ENCODE measurements around the gene NPTX1.

The NPTX1 gene

DNA sequence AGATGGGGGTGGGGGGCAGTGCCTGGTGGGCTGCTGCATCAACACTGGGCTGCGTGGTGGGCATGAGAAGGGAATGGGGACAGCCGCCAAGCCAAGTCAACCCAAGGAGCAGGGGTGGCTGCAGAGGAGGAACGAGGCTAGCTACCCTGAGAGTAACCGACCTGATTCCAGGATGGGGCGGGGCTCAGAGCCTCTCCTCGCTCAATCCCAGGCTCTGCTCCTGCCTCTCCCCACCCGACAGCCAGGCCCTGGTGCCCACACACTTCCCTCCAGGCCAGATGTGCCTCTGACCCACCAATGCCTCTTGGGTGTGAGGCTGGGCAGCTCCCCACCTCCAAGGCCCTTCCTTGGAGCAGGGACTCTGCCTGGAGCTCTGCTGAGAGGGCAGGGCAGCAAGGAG is 2.7 kb downstream of the NPTX1 start:
- Histone ChIP-seq H3K4me1 (no peaks in the 10 kb centered on the region), H3K27ac (no peak overlapping the region), H3K79me2 (no peaks in the 10 kb centered on the region), H3K4me2 (ENCODE audit: low read length) (no peak overlapping the region), H3K9me3 (ENCODE audit: control insufficient read depth, low read length) (no peaks in the 10 kb centered on the region), H2AFZ (no peak overlapping the region), H3K27me3 (ENCODE audit: control insufficient read depth, insufficient read depth, low read length) (peaks cover 24% of the 10 kb centered on the region), H3K36me3 (ENCODE audit: control insufficient read depth, insufficient read depth, low read length) (no peaks in the 10 kb centered on the region), H3K4me3 (ENCODE audit: low read depth, low read length) (no peak overlapping the region), H3K9ac (no peak overlapping the region)
- TF ChIP-seq, protein P1, sequence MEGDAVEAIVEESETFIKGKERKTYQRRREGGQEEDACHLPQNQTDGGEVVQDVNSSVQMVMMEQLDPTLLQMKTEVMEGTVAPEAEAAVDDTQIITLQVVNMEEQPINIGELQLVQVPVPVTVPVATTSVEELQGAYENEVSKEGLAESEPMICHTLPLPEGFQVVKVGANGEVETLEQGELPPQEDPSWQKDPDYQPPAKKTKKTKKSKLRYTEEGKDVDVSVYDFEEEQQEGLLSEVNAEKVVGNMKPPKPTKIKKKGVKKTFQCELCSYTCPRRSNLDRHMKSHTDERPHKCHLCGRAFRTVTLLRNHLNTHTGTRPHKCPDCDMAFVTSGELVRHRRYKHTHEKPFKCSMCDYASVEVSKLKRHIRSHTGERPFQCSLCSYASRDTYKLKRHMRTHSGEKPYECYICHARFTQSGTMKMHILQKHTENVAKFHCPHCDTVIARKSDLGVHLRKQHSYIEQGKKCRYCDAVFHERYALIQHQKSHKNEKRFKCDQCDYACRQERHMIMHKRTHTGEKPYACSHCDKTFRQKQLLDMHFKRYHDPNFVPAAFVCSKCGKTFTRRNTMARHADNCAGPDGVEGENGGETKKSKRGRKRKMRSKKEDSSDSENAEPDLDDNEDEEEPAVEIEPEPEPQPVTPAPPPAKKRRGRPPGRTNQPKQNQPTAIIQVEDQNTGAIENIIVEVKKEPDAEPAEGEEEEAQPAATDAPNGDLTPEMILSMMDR (IDR thresholded peaks at IDR 0.05) = no peak

DNA sequence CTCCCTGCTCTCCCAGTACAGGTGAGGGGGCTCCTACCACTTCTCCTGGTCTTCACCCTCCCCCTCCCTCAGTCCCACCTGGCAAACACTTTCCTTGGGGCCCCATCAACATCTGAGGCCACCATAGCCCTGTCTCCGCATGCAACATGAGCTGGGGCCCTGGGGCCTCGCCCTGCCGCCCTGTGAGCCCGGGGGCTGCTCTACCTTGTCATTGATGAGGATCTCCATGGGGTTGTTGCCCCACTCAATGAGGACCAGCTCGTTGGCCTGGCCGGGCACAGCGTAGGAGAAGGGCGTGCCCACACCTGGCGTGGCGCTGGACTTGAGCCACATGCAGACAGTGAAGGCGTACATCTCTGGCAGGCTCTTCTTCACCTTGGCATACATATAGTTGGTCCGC is 3.4 kb downstream of the NPTX1 start:
- H3K79me2 ChIP-seq = no peaks in the 10 kb centered on the region
- no peaks in the 10 kb centered on the region for H3K4me1 ChIP-seq
- H3K27ac ChIP-seq = no peak overlapping the region
- H3K27me3 ChIP-seq (ENCODE audit: control insufficient read depth, insufficient read depth, low read length) = peaks cover 17% of the 10 kb centered on the region
- H3K9me3 ChIP-seq (ENCODE audit: control insufficient read depth, low read length) = no peaks in the 10 kb centered on the region
- no peaks in the 10 kb centered on the region for H3K36me3 ChIP-seq (ENCODE audit: control insufficient read depth, insufficient read depth, low read length)
- H3K4me2 ChIP-seq (ENCODE audit: low read length) = no peak overlapping the region
- no peak overlapping the region for H2AFZ ChIP-seq
- no peak overlapping the region for H3K4me3 ChIP-seq (ENCODE audit: low read depth, low read length)
- H3K9ac ChIP-seq = no peak overlapping the region
- TF ChIP-seq, protein P1 (IDR thresholded peaks at IDR 0.05) = no peak

DNA sequence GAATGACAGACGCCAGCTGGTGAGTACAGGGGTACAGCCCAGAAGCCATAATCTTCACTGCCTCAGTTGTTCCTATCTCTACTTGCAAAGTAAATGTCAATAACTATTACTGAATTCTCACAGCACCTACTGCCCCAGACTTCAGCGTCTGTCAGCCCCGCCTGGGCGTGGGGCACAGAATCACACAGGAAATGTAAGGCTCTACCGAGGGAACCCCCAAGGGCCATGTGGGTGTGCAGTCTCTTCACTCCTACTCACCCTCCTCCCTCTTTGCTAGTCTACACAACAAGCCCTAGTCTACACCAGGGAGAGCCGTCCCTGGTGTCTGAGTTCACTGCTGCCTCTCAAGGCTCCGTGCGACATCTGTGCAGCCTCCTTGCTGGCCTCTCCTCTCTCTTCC is 4.5 kb downstream of the NPTX1 start:
- no peaks in the 10 kb centered on the region for H3K79me2 ChIP-seq
- H3K4me2 ChIP-seq (ENCODE audit: low read length) = no peak overlapping the region
- no peaks in the 10 kb centered on the region for H3K4me1 ChIP-seq
- no peak overlapping the region for H2AFZ ChIP-seq
- no peaks in the 10 kb centered on the region for H3K36me3 ChIP-seq (ENCODE audit: control insufficient read depth, insufficient read depth, low read length)
- H3K4me3 ChIP-seq (ENCODE audit: low read depth, low read length) = no peak overlapping the region
- H3K9ac ChIP-seq = no peak overlapping the region
- H3K27me3 ChIP-seq (ENCODE audit: control insufficient read depth, insufficient read depth, low read length) = peaks cover 6% of the 10 kb centered on the region
- TF ChIP-seq, protein P1 (IDR thresholded peaks at IDR 0.05) = no peak
- H3K27ac ChIP-seq = no peak overlapping the region
- no peaks in the 10 kb centered on the region for H3K9me3 ChIP-seq (ENCODE audit: control insufficient read depth, low read length)

DNA sequence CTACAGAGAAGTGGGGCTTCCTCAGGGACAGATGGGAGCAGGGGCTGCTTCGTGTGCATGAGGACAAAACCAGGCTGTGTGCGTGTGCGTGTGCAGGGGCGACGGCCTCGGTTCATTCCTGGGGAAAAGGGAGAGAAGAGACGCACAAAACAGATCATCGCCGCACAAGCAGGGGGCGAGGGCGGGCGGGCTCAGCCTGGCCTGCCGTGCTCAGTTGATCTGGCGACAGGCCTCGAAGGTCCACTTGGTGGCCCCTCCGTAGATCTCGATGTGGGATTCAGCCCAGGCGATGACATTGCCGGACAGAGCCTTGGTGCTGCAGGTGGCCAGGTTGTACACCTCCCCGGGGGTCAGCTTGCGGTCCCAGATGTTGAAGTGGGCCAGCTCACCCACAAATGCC is 5.8 kb downstream of the NPTX1 start:
- Histone ChIP-seq H3K9me3 (ENCODE audit: control insufficient read depth, low read length) (no peaks in the 10 kb centered on the region), H3K27me3 (ENCODE audit: control insufficient read depth, insufficient read depth, low read length) (peaks cover 4% of the 10 kb centered on the region), H3K27ac (no peak overlapping the region), H2AFZ (no peak overlapping the region), H3K79me2 (no peaks in the 10 kb centered on the region), H3K4me2 (ENCODE audit: low read length) (no peak overlapping the region), H3K36me3 (ENCODE audit: control insufficient read depth, insufficient read depth, low read length) (no peaks in the 10 kb centered on the region), H3K9ac (no peak overlapping the region), H3K4me3 (ENCODE audit: low read depth, low read length) (no peak overlapping the region), H3K4me1 (no peaks in the 10 kb centered on the region)
- TF ChIP-seq, protein P1 (IDR thresholded peaks at IDR 0.05) = no peak

DNA sequence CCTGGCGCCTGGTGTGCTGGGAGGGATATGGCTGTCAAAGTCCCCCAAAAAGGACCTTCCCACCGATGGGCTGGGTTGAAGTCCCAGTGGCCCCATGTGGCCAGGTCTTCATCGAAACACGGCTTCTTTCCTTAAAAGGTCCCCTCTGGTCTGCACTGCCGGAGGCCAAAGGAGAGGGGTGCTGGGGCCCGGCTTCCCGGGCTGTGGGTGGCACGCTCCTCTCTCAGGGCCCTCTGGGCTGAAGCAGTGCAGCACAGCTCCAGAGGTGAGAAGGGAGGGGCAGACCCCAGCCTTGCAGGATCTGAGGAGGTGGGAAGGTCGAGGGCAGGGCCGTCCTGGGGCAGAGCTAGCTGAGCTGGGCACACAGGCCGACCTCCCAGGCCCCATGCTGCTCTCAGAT is 6.7 kb downstream of the NPTX1 start:
- no peaks in the 10 kb centered on the region for H3K36me3 ChIP-seq (ENCODE audit: control insufficient read depth, insufficient read depth, low read length)
- H3K27me3 ChIP-seq (ENCODE audit: control insufficient read depth, insufficient read depth, low read length) = peaks cover 4% of the 10 kb centered on the region
- H3K4me3 ChIP-seq (ENCODE audit: low read depth, low read length) = no peak overlapping the region
- H3K9ac ChIP-seq = no peak overlapping the region
- no peaks in the 10 kb centered on the region for H3K9me3 ChIP-seq (ENCODE audit: control insufficient read depth, low read length)
- no peaks in the 10 kb centered on the region for H3K4me1 ChIP-seq
- no peak overlapping the region for H3K27ac ChIP-seq
- H2AFZ ChIP-seq = no peak overlapping the region
- H3K79me2 ChIP-seq = no peaks in the 10 kb centered on the region
- H3K4me2 ChIP-seq (ENCODE audit: low read length) = no peak overlapping the region
- TF ChIP-seq, protein P1 (IDR thresholded peaks at IDR 0.05) = no peak
